Upper lobe of right lung (tissue), 1 donor: ENCODE results near the gene NLGN1. TPM values are rescaled to one million over a fixed set of nuclear protein-coding genes. Genes with fewer than 3 reads are reported as not detected.

Experiments
- ATAC-seq: fragments of 200-7000 bp; cut with Tn5 transposase; one replicate; pipeline ENCODE4 v1.9.1; 2020; ENCODE audit warnings: mild to moderate bottlenecking, moderate library complexity
- DNase-seq: peaks from one replicate; pipeline ENCODE4 v3.0.0-alpha.2; 2020
- H3K27ac ChIP-seq: fragments of 200-600 bp; one replicate; pipeline ENCODE4 v1.8.0; 2022
- H3K27me3 ChIP-seq: fragments of 200-600 bp; one replicate; pipeline ENCODE4 v1.8.0; 2022; ENCODE audit warnings: mild to moderate bottlenecking
- H3K36me3 ChIP-seq: fragments of 200-600 bp; one replicate; pipeline ENCODE4 v1.8.0; 2022
- H3K4me1 ChIP-seq: fragments of 200-600 bp; one replicate; pipeline ENCODE4 v1.8.0; 2022
- H3K4me3 ChIP-seq: fragments of 200-600 bp; one replicate; pipeline ENCODE4 v1.8.0; 2022; ENCODE audit warnings: mild to moderate bottlenecking
- H3K9me3 ChIP-seq: fragments of 200-600 bp; one replicate; pipeline ENCODE4 v1.8.0; 2022
- intact Hi-C: fragments of 100-400 bp; cut with DNase I; formaldehyde crosslinking; loops from one replicate; pipeline ENCODE4 v1.11.0; 2022
- total RNA-seq: library from RNA; stranded (reverse); fragmentation: NEBNext Ultra II Directional; extraction: Animal tissue kit (Norgen Biotek cat#: 25700); gene quantifications from one replicate; pipeline ENCODE4 v1.2.1, GENCODE V29; 2021
- TF ChIP-seq, protein P1 (sequence below): fragments of 200-600 bp; IDR thresholded peaks from one replicate; pipeline ENCODE4 v1.8.0; 2022; ENCODE audit warnings: antibody characterized with exemption
- donor health status: DM: no; HTN: yes; CAD: no; lungs with severe emphysema.

The NLGN1 gene
- total RNA-seq, 1 donor from 2014 or later, result 3.3 TPM

GRCh38 chr3:173862701-173863100 lies 465.2 kb downstream of the NLGN1 start:
- no peaks in the 10 kb centered on the region for H3K27me3 ChIP-seq
- H3K4me3 ChIP-seq, result no peak overlapping the region
- H3K9me3 ChIP-seq, result no peaks in the 10 kb centered on the region
- H3K36me3 ChIP-seq, result no peaks in the 10 kb centered on the region
- no peak overlapping the region for H3K27ac ChIP-seq
- no peak for DNase-seq
- no peaks in the 10 kb centered on the region for H3K4me1 ChIP-seq
- intact Hi-C loops, result no loop called here
- no peak for ATAC-seq
- TF ChIP-seq, protein P1, sequence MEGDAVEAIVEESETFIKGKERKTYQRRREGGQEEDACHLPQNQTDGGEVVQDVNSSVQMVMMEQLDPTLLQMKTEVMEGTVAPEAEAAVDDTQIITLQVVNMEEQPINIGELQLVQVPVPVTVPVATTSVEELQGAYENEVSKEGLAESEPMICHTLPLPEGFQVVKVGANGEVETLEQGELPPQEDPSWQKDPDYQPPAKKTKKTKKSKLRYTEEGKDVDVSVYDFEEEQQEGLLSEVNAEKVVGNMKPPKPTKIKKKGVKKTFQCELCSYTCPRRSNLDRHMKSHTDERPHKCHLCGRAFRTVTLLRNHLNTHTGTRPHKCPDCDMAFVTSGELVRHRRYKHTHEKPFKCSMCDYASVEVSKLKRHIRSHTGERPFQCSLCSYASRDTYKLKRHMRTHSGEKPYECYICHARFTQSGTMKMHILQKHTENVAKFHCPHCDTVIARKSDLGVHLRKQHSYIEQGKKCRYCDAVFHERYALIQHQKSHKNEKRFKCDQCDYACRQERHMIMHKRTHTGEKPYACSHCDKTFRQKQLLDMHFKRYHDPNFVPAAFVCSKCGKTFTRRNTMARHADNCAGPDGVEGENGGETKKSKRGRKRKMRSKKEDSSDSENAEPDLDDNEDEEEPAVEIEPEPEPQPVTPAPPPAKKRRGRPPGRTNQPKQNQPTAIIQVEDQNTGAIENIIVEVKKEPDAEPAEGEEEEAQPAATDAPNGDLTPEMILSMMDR, result no peak

DNA sequence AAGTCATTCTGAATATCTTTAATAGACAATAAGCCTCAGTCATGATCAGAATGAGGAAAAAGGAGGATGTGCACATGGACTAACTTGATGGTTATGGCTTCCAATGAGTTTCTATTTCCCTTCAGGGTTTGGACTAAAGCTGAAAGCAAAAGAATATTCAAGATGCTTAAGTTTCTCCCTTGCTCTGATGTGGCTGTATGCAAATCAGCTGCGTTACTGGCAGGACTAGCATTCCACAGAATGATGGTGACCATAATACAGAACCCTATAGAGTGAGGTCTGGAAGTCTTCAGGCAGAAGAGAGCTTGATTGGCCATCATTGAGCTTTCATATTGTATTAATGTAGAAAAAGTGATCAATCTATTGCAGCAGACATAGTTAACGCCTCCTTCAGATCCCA lies 466.0 kb downstream of the NLGN1 start:
- TF ChIP-seq, protein P1, result no peak
- H3K36me3 ChIP-seq, result no peaks in the 10 kb centered on the region
- H3K27ac ChIP-seq, result no peak overlapping the region
- intact Hi-C loops, result no loop called here
- no peaks in the 10 kb centered on the region for H3K27me3 ChIP-seq
- no peaks in the 10 kb centered on the region for H3K4me1 ChIP-seq
- no peak overlapping the region for H3K4me3 ChIP-seq
- ATAC-seq (no peak), DNase-seq (no peak)
- H3K9me3 ChIP-seq, result no peaks in the 10 kb centered on the region

DNA sequence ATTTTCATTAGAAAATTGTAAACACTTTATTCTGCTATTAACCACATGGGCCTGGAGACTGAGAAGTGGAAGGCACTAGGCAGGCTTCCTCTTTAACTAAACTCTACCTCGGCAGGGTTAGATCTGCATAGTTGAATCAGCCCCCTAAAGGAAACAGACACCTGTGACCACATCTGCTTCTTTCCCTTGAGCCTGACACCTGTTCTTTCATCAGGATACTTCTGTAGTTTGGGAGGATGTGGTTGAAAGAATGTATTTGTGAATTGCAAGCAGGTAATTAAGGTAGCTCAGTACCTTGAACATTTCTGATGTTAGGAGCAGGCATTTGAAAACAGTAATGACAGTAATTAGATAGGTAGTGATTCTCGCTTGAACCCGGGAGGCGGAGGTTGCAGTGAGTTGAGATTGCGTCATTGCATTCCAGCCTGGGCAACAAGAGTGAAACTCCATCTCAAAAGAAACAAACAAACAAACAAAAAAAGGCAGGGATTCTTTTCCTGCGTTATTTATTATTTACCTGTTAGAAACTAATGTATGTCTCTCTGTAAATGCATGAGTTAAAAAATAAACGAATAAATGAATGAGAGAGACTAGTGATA lies 468.5 kb downstream of the NLGN1 start:
- ATAC-seq (no peak), DNase-seq (no peak)
- Histone ChIP-seq H3K4me3 (no peak overlapping the region), H3K27me3 (no peaks in the 10 kb centered on the region), H3K27ac (no peak overlapping the region), H3K9me3 (no peaks in the 10 kb centered on the region), H3K36me3 (no peaks in the 10 kb centered on the region), H3K4me1 (no peaks in the 10 kb centered on the region)
- intact Hi-C loops, result no loop called here
- TF ChIP-seq, protein P1, result no peak

GRCh38 chr3:173869766-173870165 lies 472.2 kb downstream of the NLGN1 start:
- Histone ChIP-seq H3K4me1 (no peaks in the 10 kb centered on the region), H3K27me3 (no peaks in the 10 kb centered on the region), H3K9me3 (no peaks in the 10 kb centered on the region), H3K4me3 (no peak overlapping the region), H3K36me3 (no peaks in the 10 kb centered on the region), H3K27ac (no peak overlapping the region)
- TF ChIP-seq, protein P1, result no peak
- no peak for ATAC-seq
- intact Hi-C loops, result no loop called here
- DNase-seq, result no peak

DNA sequence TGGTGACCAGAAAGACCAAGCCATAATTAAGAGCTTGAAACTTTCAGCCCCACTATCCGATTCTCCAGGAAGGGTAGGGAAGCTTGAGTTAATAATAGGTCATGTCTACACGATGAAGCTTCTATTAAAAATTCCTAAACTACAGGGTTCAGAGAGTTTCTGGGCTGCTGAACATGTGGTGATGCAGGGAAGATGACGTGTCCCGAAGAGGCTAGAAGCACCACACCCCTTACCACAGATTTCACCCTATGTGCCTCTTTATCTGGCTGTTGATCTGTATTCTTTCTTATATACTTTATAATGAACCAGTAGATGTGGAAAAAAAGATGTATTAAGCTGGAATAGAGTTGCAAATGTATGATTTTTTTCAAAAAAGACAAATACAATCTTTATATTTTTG lies 473.4 kb downstream of the NLGN1 start:
- Histone ChIP-seq H3K36me3 (no peaks in the 10 kb centered on the region), H3K4me3 (no peak overlapping the region), H3K27me3 (no peaks in the 10 kb centered on the region), H3K27ac (no peak overlapping the region), H3K4me1 (no peaks in the 10 kb centered on the region), H3K9me3 (no peaks in the 10 kb centered on the region)
- TF ChIP-seq, protein P1, result no peak
- intact Hi-C loops, result no loop called here
- DNase-seq, result no peak
- no peak for ATAC-seq

DNA sequence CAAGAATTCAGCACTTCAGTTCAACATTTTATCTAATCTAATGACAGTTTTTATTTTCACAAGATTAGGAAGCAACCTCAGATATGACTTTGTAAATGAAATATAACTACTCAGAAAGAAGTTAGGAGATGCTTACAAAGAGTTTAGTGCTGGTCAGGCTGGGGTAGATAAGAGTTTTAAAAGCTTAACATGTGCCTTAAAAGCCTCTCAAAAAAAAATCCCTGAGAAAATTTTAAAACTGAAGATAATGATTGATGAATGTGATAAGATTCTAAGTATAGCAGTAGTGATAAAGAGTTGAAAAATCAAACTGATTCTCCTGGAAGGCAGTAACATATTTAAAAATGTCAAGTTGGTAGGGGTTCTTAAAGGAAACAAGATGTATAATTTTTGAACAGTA lies 478.2 kb downstream of the NLGN1 start:
- no peaks in the 10 kb centered on the region for H3K27me3 ChIP-seq
- H3K9me3 ChIP-seq, result no peaks in the 10 kb centered on the region
- no peak overlapping the region for H3K4me3 ChIP-seq
- DNase-seq, result no peak
- no peak overlapping the region for H3K27ac ChIP-seq
- intact Hi-C loops, result no loop called here
- H3K36me3 ChIP-seq, result no peaks in the 10 kb centered on the region
- TF ChIP-seq, protein P1, result no peak
- ATAC-seq, result no peak
- no peaks in the 10 kb centered on the region for H3K4me1 ChIP-seq
